Endothelial cell of umbilical vein (primary cell): ENCODE data around the gene C6orf132. TPM values are rescaled to one million over a fixed set of nuclear protein-coding genes. Genes with fewer than 3 reads are reported as not detected.

Source experiments
- BruUV-seq: library from RNA; stranded (reverse); fragments of 400-500 nt; replicated peaks from 2 replicates; lab custom pipeline; 2021; lab: Mats Ljungman, UMichigan
- CTCF ChIA-PET: fragments of 300-600, 350-600 bp; sonication (Branson Sonifier 250); formaldehyde crosslinking; loops from one replicate; lab custom pipeline; 2021; ENCODE audit warnings: antibody characterized with exemption, inconsistent platforms; lab: Charles Lee
- POLR2A ChIA-PET: fragments of 300-600, 350-600 bp; sonication (Branson Sonifier 250); formaldehyde crosslinking; loops from one replicate; lab custom pipeline; 2021; ENCODE audit warnings: antibody characterized with exemption, inconsistent platforms; lab: Charles Lee
- DNase-seq: peaks from one replicate; pipeline ENCODE4 v3.0.0-alpha.2; 2011; ENCODE audit warnings: low read depth, low spot score
- FAIRE-seq: peaks from 2 replicates; lab custom pipeline; 2011; peaks lifted over from hg19 to GRCh38; lab: Jason Lieb, UNC
- H2AFZ ChIP-seq: 2 replicates; pipeline ENCODE4 v1.6.0; 2012; ENCODE audit warnings: low read depth, low read length, control low read depth, inconsistent platforms
- H3K27ac ChIP-seq: 2 replicates; pipeline ENCODE4 v1.5.1; 2011; ENCODE audit warnings: low read depth, mild to moderate bottlenecking, control low read depth, low read length, moderate library complexity; ENCODE audit not compliant: insufficient read depth
- H3K27me3 ChIP-seq, 2 experiments: 2 replicates each; pipeline versions ENCODE4 v1.6.0 to v1.6.1; 2011; ENCODE audit warnings: low read length in 2 of 2, mixed read lengths in 1 of 2; ENCODE audit not compliant: control insufficient read depth in 2 of 2, insufficient read depth in 2 of 2
- H3K36me3 ChIP-seq, 2 experiments: 2 replicates in 1 of 2; 3 replicates in 1 of 2; pipeline ENCODE4 v1.5.1; 2011; ENCODE audit warnings: low read length in 2 of 2, mild to moderate bottlenecking in 1 of 2, moderate library complexity in 1 of 2; ENCODE audit not compliant: control insufficient read depth in 2 of 2, insufficient read depth in 2 of 2; ENCODE audit errors: extremely low read depth in 1 of 2
- H3K4me1 ChIP-seq: 3 replicates; pipeline ENCODE4 v1.5.1; 2011; ENCODE audit warnings: mild to moderate bottlenecking, low read length; ENCODE audit not compliant: control insufficient read depth, insufficient read depth; ENCODE audit errors: extremely low read depth
- H3K4me2 ChIP-seq: 2 replicates; pipeline ENCODE4 v1.6.1; 2011; ENCODE audit warnings: low read length, control low read depth, mixed read lengths; ENCODE audit not compliant: insufficient read depth
- H3K4me3 ChIP-seq, 3 experiments: fragments of 200-600 bp in 1 of 3; sonication (generic), shearing (Covaris generic) in 1 of 3; replicated peaks in 1 of 3; 2 replicates each; pipeline ENCODE4 v1.5.1; 2011 to 2016; ENCODE audit warnings: control low read depth in 3 of 3, low read length in 3 of 3, mild to moderate bottlenecking in 2 of 3, inconsistent platforms in 1 of 3, low read depth in 1 of 3, moderate library complexity in 1 of 3; ENCODE audit not compliant: insufficient read depth in 1 of 3
- H3K79me2 ChIP-seq: 2 replicates; pipeline ENCODE4 v1.6.0; 2012; ENCODE audit warnings: low read length, inconsistent platforms; ENCODE audit not compliant: control insufficient read depth, insufficient read depth
- H3K9ac ChIP-seq: replicated peaks from 2 replicates; pipeline ENCODE3; 2011; ENCODE audit warnings: low read length, control low read depth; ENCODE audit not compliant: insufficient read depth; ENCODE audit errors: extremely low read depth
- H3K9me1 ChIP-seq: replicated peaks from 3 replicates; pipeline ENCODE4 v1.6.0; 2011; ENCODE audit warnings: mild to moderate bottlenecking, low read length; ENCODE audit not compliant: control insufficient read depth, insufficient read depth; ENCODE audit errors: extremely low read depth
- H3K9me3 ChIP-seq: replicated peaks from 2 replicates; pipeline ENCODE4 v1.5.1; 2012; ENCODE audit warnings: low read length, inconsistent platforms; ENCODE audit not compliant: control insufficient read depth, insufficient read depth
- H4K20me1 ChIP-seq: replicated peaks from 2 replicates; pipeline ENCODE3; 2011; ENCODE audit warnings: mild to moderate bottlenecking, low read length; ENCODE audit not compliant: control insufficient read depth, insufficient read depth; ENCODE audit errors: extremely low read depth
- JUN ChIP-seq: IDR thresholded peaks from 2 replicates; pipeline ENCODE4 v1.6.1; 2011; ENCODE audit warnings: borderline replicate concordance, low read depth; ENCODE audit not compliant: insufficient read length, insufficient read depth
- MYC ChIP-seq: IDR thresholded peaks from one replicate; pipeline ENCODE4 v1.6.1; 2011; ENCODE audit warnings: mild to moderate bottlenecking, low read depth, low read length
- POLR2A ChIP-seq: IDR thresholded peaks from 2 replicates; pipeline ENCODE4 v1.6.1; 2012; ENCODE audit warnings: low read depth, mild to moderate bottlenecking, control low read depth, low read length
- POLR2AphosphoS5 ChIP-seq: IDR thresholded peaks from 2 replicates; pipeline ENCODE4 v1.6.1; 2012; ENCODE audit warnings: low read depth, mild to moderate bottlenecking, control low read depth, low read length, moderate library complexity; ENCODE audit not compliant: insufficient read depth
- dilution Hi-C: fragments of 300-500 bp; cut with MboI; formaldehyde crosslinking; loops from one replicate; pipeline ENCODE4 v1.15.0; 2019; ENCODE audit warnings: low sequenced_read_pairs; ENCODE audit not compliant: extremely low pct_ligation_motif_present
- intact Hi-C: fragments of 100-400 bp; cut with micrococcal nuclease; formaldehyde crosslinking; loops from one replicate; pipeline ENCODE4 v1.10.0; 2022
- polyA plus RNA-seq, 4 experiments: library from polyadenylated mRNA; depleted of rRNA in 3 of 4; stranded (reverse) in 3 of 4; unstranded in 1 of 4; fragments of >200 nt; gene quantifications; 2 replicates each; pipeline versions ENCODE4 v1.2.1 to v1.2.3, GENCODE V29; 2011 to 2012; ENCODE audit warnings: missing spikeins in 1 of 4
- total RNA-seq: library from RNA; stranded (reverse); gene quantifications from 2 replicates; pipeline ENCODE4 v1.2.3, GENCODE V29; 2021
- TF ChIP-seq, protein P1 (sequence below), 2 donors: IDR thresholded peaks; 1 replicate in 1 of 2; 2 replicates in 1 of 2; pipeline ENCODE4 v1.5.1; 2011; ENCODE audit warnings: low read length in 2 of 2, mild to moderate bottlenecking in 2 of 2, moderate library complexity in 2 of 2, control low read depth in 1 of 2, inconsistent platforms in 1 of 2, low read depth in 1 of 2; ENCODE audit not compliant: insufficient read depth in 1 of 2; ENCODE audit errors: extremely low read depth in 1 of 2

C6orf132 gene
- total and polyA plus RNA-seq, 2 donors (not counting 3 experiments of a cell fraction or from before 2014, with no cell fraction given): 0.15 to 0.71 TPM

DNA sequence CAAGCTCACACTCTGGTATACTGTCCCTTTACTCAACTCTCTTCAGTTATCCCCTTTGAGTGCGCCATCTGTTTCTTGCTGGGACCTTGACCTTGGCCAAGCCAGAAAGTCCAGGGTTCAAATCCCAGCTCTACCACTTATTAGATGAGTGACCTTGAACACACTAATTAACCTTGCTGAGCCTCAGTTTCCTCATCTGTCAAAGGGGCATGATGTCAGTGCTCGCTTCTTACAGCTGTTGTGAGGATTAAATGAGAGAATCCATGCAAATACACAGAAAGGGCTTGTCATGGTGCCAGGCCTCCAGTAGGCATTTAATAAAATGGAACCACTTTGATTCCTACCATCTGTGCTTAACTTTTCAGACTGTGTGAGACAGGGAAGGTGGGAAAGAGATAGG, 34.3 kb downstream of the C6orf132 start:
- H3K27me3 ChIP-seq: peaks cover 0 to 1% of the 10 kb centered on the region in 2 experiments
- no peak overlapping the region for H3K4me3 ChIP-seq
- no peak for TF ChIP-seq POLR2AphosphoS5
- no peak for TF ChIP-seq MYC
- no peak for TF ChIP-seq JUN
- TF ChIP-seq, protein P1, sequence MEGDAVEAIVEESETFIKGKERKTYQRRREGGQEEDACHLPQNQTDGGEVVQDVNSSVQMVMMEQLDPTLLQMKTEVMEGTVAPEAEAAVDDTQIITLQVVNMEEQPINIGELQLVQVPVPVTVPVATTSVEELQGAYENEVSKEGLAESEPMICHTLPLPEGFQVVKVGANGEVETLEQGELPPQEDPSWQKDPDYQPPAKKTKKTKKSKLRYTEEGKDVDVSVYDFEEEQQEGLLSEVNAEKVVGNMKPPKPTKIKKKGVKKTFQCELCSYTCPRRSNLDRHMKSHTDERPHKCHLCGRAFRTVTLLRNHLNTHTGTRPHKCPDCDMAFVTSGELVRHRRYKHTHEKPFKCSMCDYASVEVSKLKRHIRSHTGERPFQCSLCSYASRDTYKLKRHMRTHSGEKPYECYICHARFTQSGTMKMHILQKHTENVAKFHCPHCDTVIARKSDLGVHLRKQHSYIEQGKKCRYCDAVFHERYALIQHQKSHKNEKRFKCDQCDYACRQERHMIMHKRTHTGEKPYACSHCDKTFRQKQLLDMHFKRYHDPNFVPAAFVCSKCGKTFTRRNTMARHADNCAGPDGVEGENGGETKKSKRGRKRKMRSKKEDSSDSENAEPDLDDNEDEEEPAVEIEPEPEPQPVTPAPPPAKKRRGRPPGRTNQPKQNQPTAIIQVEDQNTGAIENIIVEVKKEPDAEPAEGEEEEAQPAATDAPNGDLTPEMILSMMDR (IDR thresholded peaks at IDR 0.05; ENCODE audit: extremely low read depth in 1 of 2, insufficient read depth in 1 of 2, low read depth in 1 of 2, low read length in 2 of 2): no peak
- no peak for TF ChIP-seq POLR2A
- FAIRE-seq (no peak), DNase-seq (no peak)
- ChIA-PET POLR2A (no interaction called here), CTCF (interaction anchor here (0.9 to 1.4 kb wide), 2 partner anchors 9 to 51 kb away, joined by 3 to 7 read pairs; no protein-coding TSS in a partner anchor)
- H3K36me3 ChIP-seq: no peaks in the 10 kb centered on the region
- intact Hi-C loops (no loop called here), dilution Hi-C loops (no loop called here)
- no TSS peak for BruUV-seq
- H3K9me3 ChIP-seq: no peaks in the 10 kb centered on the region
- H4K20me1 ChIP-seq: no peaks in the 10 kb centered on the region
- no peak overlapping the region for H3K4me2 ChIP-seq
- no peak overlapping the region for H3K27ac ChIP-seq
- H3K9me1 ChIP-seq: no peaks in the 10 kb centered on the region
- no peaks in the 10 kb centered on the region for H3K4me1 ChIP-seq
- H3K79me2 ChIP-seq: no peaks in the 10 kb centered on the region
- no peak overlapping the region for H3K9ac ChIP-seq
- H2AFZ ChIP-seq: no peak overlapping the region
